Limb (tissue), 2 donors: ENCODE measurements around the gene INTS13.
"Not testable (repeated sequence)": the region's sequence is repeated elsewhere in the genome, so short reads cannot be mapped to it uniquely, and the experiment has no call there.

ENCODE experiments used
- DNase-seq, 2 donors: peaks; one replicate each; pipeline ENCODE4 v3.0.0-alpha.2; 2016; ENCODE audit errors: extremely low spot score in 2 of 2

The INTS13 gene

GRCh38 chr12:26870491-26871419 lies 67.0 kb downstream of the INTS13 start:
- DNase-seq = peak in 1 of 2 donors; percentile 43

DNA sequence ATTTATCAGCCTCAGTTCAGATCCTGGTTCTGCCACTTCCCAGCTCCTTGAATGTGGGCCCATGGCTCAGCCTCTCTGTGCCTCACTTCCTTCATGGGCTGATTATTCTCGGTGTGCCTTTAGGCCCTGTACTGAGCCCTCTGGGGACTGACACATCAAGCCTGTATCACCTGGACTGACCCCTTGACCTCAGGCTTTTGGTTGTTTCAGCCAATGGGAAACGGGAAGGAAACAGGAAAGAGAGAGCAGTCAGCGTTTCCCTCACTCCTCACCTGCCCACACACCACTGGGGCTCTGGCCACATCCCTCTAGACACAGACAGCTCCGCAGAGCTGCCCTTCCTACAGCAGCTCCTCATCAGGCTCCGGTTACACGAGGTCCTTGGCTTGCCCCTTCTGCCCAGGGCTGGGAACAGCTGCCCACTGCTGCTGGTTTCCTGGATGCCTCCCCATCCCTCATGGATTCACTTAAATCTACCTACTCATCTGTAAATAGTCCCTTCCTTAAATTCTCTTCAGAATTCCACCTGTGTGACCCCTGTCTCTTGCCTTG lies 67.8 kb downstream of the INTS13 start:
- no peak for DNase-seq

- no peak for DNase-seq
Measured at GRCh38 chr12:26869104-26869494, 68.7 kb downstream of the INTS13 start.

- DNase-seq = no peak
Measured at GRCh38 chr12:26868447-26869103, 69.2 kb downstream of the INTS13 start.

- DNase-seq = no peak
Measured at GRCh38 chr12:26867080-26867479, 70.7 kb downstream of the INTS13 start.

DNA sequence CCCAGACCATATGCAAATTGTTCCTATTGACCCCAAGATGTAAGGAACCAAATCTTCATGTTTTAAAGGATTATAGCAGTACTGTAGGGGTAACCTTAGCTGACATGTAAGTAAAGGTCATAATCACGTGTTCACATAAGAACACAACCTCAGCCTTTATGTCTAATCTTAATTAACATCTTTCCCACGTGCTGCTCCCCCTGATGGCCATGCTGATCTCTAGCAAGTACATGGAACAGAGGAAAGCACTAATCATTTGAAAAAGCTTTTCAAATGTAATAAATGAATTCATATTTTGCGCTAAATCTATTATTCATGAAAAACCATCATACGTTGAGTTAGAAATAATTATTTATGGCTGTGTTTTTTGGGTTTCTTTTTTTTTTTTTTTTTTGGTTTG lies 74.3 kb downstream of the INTS13 start:
- no peak for DNase-seq

DNA sequence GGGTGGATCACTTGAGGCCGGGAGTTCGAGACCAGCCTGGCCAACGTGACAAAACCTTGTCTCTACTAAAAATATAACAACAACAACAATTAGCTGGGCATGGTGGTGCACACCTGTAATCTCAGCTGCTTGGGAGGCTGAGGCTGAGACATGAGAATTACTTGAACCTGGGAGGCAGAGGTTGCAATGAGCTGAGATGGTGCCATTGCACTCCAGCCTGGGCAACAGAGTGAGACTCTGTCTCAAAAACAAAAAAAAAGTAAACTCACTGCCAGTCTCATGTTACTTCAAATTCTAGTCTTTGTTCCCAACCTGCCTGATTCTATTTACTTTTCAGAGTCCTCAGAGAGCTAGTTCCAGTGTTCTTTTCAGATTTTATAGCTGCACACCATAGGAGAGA lies 75.0 kb downstream of the INTS13 start:
- DNase-seq = not testable (repeated sequence)

DNA sequence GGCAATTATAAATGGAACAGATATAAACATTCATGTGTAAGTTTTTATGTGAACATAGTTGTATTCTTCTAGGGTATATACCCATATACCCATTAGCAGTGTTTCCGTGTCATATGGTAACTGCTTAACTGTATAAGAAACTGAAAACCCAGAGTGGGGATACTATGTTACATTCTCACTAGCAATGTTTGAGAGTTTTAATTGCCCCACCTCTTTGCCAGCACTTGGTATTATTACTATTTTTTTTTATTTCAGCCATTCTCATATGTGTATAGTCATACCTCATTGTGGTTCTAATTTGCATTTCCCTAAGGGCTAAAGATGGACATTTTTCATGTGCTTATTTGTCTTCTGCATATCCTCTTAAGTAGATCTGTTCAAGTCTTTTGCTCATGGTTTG lies 76.1 kb downstream of the INTS13 start:
- DNase-seq = no peak

GRCh38 chr12:26857465-26858176 lies 80.2 kb downstream of the INTS13 start:
- DNase-seq = no peak

GRCh38 chr12:26855337-26855736 lies 82.4 kb downstream of the INTS13 start:
- DNase-seq = no peak
